Naive B cell (primary cell): ENCODE results near the gene LRRC8C. TPM values are rescaled to one million over a fixed set of nuclear protein-coding genes. Genes with fewer than 3 reads are reported as not detected.

Experiments
- ATAC-seq, 2 donors: fragments of 150-1000 bp; cut with Tn5 transposase; 2 replicates each; pipeline ENCODE4 v1.10.0; 2021; ENCODE audit warnings: low read depth in 2 of 2, mild to moderate bottlenecking in 2 of 2, moderate library complexity in 2 of 2
- DNase-seq: peaks from one replicate; pipeline ENCODE4 v3.0.0; 2022
- H3K27ac Mint-ChIP-seq, 6 donors: one replicate each; pipeline ENCODE4 v1.8.0; 2020 to 2022; ENCODE audit warnings: mild to moderate bottlenecking in 6 of 6, mixed read lengths in 6 of 6, moderate library complexity in 5 of 6, inconsistent platforms in 2 of 6
- H3K27me3 Mint-ChIP-seq, 3 donors: one replicate each; pipeline ENCODE4 v1.8.0; 2021 to 2022; ENCODE audit warnings: mixed read lengths in 3 of 3, mild to moderate bottlenecking in 1 of 3
- H3K36me3 Mint-ChIP-seq, 2 donors: one replicate each; pipeline ENCODE4 v1.8.0; 2020 to 2022; ENCODE audit warnings: mixed read lengths in 2 of 2, inconsistent platforms in 1 of 2, mild to moderate bottlenecking in 1 of 2
- H3K4me1 Mint-ChIP-seq, 3 donors: one replicate each; pipeline ENCODE4 v1.8.0; 2020 to 2022; ENCODE audit warnings: mixed read lengths in 3 of 3, inconsistent platforms in 1 of 3, mild to moderate bottlenecking in 1 of 3, moderate library complexity in 1 of 3
- H3K4me3 Mint-ChIP-seq, 8 donors: one replicate each; pipeline ENCODE4 v1.8.0; 2020 to 2022; ENCODE audit warnings: mild to moderate bottlenecking in 8 of 8, mixed read lengths in 8 of 8, moderate library complexity in 8 of 8, inconsistent platforms in 2 of 8
- H3K9me3 Mint-ChIP-seq, 7 donors: one replicate each; pipeline ENCODE4 v1.8.0; 2020 to 2022; ENCODE audit warnings: mixed read lengths in 7 of 7, mild to moderate bottlenecking in 5 of 7, inconsistent platforms in 2 of 7, moderate library complexity in 1 of 7
- polyA plus RNA-seq, 6 donors: library from polyadenylated mRNA; unstranded; fragments of 300-500 nt; fragmentation: Illumina TruSeq; gene quantifications; one replicate each; pipeline ENCODE4 v1.2.3, GENCODE V29; 2021; ENCODE audit warnings: low read depth in 6 of 6

LRRC8C gene
- polyA plus RNA-seq, 6 donors from 2014 or later, result 1.3 to 4.8 (median 2.6) TPM

DNA sequence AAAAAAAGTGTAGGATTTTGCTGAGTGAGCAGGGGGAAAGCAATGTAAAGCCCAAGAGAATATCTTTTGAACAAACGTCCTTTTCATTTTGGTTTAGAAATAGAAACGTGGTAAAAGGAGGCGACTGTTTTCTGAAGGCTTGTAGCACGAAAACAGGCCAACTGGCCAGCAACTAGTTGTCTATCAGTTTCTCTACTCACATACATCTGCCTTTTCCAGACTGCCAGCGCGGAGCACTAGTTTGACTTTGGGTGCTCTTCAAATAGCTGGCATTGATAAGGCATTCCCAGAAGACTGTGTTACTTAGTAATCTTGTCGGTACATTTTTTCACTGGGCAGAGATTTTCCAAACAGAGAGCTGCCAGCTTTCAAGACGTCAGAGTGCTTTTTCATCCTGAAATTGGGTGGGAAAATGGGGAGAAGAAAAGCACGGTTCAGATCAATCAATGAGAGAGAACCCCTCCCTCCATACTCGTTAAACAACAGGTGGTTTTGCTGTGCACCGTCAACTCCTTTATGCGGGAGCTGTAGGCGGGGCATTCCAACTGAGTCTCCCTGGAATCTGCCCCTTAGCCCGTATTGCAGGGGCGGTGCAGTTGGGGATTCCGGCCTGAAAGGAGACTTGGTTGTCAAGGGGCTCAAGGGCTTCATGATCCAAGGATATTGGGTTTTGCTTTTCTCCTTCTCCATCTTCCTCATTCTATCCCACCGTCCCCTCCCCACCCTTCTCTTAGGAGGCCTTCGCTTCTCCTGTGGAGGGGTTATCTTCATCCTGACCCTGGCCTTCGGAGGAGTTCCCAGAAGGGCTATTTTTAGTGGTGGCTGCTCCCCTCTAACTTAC is 884 bp upstream of the LRRC8C start:
- Mint-ChIP-seq H3K27ac (peak overlapping the region; percentile 95 to 99 (median 97)), H3K4me1 (peaks cover 24 to 26% (median 26%) of the 10 kb centered on the region in 3 donors), H3K4me3 (peak overlapping the region; percentile 89 to 99 (median 96)), H3K27me3 (no peaks in the 10 kb centered on the region), H3K9me3 (no peaks in the 10 kb centered on the region), H3K36me3 (peaks cover 0 to 8% of the 10 kb centered on the region in 2 donors)
- DNase-seq, result no peak
- no peak for ATAC-seq

DNA sequence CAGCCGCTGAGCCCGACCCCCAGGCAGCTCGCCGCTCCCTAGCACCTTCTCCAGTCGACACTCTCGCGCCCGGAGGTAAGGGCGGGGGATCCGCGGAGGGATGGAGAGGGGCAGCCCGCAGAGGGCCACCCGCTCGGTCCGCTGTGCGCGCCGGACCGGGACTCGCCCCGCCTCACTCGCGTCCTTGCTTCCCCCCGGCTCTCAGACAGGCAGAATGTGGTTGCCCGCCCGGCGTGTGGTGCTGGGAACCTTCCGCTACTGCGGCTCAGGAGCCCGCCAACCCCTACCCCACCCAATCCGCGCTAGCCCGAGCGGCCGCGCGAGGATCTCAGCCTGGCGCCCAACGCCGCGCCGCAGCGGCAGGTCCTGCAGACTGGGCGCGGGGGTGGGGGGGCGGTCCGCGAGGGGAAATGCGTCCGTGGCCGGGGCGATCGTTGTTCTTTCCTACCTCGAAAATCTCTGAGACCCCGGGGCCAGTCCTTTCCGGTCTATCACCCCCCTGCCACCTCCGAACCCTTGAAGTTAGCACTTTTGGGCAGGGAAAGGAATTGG is 404 bp downstream of the LRRC8C start:
- DNase-seq (peak; percentile 76), ATAC-seq (peak; percentile 63 to 66)
- H3K4me1 Mint-ChIP-seq, result peaks cover 24 to 35% (median 25%) of the 10 kb centered on the region in 3 donors
- peak overlapping the region; percentile 90 to 97 (median 95) for H3K4me3 Mint-ChIP-seq
- no peaks in the 10 kb centered on the region for H3K27me3 Mint-ChIP-seq
- H3K36me3 Mint-ChIP-seq, result peaks cover 0 to 5% of the 10 kb centered on the region in 2 donors
- peak overlapping the region in 5 of 6 donors; percentile 58 to 95 (median 88) for H3K27ac Mint-ChIP-seq
- no peaks in the 10 kb centered on the region for H3K9me3 Mint-ChIP-seq

DNA sequence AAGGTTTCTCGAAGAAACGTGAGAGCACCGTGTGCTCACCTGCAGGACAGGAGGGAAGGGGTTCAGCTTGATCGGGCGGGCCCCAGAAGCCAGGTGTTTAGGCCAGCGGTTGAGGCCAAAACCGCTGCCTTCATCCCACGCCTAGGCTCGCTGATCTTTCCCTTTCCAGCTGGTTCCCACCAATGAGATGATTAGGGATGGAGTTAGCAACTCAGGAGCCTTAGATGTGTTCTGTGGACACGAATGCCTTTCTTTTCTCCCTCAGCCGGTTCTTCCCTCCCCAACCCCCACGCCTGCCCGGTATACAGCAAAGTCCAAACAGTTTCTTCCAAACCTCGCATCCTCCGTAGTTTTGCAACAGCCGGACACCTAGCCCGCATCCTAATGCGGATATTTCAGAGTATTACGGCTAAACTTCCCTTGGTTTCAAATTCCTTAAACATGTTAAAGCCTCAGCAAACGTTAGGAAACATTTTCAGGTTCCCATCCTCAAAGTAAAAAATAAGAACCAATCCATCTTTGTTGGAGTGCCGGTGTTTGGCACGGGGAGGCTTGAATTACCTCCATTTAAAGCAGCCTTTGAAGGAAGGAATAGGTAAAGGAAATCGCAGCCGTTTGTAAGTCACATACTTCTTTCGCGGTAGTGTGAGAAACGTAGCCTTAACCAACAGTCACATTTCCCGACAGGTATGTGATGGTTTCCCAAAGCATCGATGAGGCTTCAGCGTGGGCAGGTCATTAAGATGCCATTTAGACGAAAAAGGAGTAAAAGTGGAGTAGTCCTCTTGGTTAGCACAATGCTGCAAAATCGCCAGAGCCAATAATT is 1.1 kb downstream of the LRRC8C start:
- ATAC-seq, result no peak
- Mint-ChIP-seq H3K27ac (peak overlapping the region; percentile 54 to 95 (median 84)), H3K27me3 (no peaks in the 10 kb centered on the region), H3K4me3 (peak overlapping the region; percentile 90 to 97 (median 95)), H3K4me1 (peaks cover 24 to 35% (median 24%) of the 10 kb centered on the region in 3 donors), H3K36me3 (no peaks in the 10 kb centered on the region), H3K9me3 (no peaks in the 10 kb centered on the region)
- DNase-seq, result peak; percentile 11

DNA sequence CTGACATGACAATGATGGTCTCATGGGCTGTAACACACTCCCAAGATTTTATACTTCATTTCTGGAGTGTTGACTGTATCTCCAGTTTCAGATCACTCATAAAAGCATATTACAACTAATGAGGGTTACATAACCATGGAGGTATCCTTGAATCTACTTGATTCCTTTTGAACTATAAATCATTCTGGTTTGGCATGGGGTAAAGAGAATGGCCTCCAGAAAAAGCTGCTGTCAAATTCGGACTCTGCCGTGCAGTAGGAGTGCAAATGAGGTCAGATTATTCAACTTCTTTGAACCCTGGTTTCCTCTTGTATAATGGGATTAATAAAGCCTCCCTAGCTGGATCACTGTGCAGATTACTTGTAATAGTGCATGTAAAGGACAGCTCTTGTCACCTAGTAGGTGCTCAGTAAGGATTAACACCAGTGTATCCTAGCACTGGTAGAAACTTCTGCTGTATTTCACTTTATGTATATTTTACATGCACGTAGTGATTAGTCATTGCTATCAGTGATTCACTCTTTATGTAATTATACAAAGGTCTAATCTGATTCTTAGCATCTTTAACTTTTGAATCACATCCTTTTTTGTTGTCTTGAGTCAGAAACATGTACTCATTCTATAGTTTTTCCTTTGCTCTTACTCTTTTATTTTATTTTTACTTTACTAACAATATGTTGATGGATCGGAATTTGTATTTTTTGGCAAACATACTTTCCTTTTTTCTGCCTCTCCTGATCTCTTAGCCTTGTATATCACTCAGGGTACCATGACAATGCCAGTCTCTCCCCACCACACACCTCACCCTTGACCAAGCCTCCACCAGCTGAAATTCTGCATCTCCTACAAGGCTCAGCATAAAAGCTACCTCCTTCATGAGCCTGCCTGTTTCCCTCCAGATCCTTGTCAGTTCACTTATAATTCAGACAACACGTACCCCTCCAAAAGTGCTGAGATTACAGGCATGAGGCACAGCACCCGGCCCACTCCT is 3.2 kb downstream of the LRRC8C start:
- Mint-ChIP-seq H3K4me1 (peaks cover 18 to 35% (median 19%) of the 10 kb centered on the region in 3 donors), H3K36me3 (no peaks in the 10 kb centered on the region), H3K9me3 (no peaks in the 10 kb centered on the region), H3K27me3 (no peaks in the 10 kb centered on the region), H3K27ac (peak overlapping the region in 2 of 6 donors; percentile 54 to 79), H3K4me3 (peak overlapping the region in 1 of 8 donors; percentile 28)
- DNase-seq (no peak), ATAC-seq (no peak)

DNA sequence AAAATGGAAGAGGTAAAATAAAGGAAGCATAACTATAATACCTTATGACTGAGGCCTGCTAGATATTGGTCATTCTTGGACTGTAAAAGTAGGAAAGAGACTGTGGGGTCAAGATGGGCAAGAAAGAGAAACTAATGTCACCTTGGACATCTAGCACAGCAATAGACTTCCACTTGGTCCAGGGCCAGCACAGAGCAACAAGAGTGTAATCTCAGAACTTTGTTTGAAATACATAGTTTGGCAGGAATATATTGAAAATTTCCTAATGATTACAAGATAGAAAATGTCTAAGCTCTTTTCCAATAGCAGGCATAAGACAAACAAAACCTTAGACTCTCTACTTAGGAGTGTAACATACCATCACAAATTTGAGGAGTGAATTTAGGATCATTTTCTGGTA is 4.6 kb downstream of the LRRC8C start:
- no peak overlapping the region for H3K27ac Mint-ChIP-seq
- ATAC-seq (no peak), DNase-seq (no peak)
- H3K4me3 Mint-ChIP-seq, result no peak overlapping the region
- no peaks in the 10 kb centered on the region for H3K9me3 Mint-ChIP-seq
- no peaks in the 10 kb centered on the region for H3K27me3 Mint-ChIP-seq
- H3K4me1 Mint-ChIP-seq, result peaks cover 14 to 32% (median 15%) of the 10 kb centered on the region in 3 donors
- H3K36me3 Mint-ChIP-seq, result no peaks in the 10 kb centered on the region

DNA sequence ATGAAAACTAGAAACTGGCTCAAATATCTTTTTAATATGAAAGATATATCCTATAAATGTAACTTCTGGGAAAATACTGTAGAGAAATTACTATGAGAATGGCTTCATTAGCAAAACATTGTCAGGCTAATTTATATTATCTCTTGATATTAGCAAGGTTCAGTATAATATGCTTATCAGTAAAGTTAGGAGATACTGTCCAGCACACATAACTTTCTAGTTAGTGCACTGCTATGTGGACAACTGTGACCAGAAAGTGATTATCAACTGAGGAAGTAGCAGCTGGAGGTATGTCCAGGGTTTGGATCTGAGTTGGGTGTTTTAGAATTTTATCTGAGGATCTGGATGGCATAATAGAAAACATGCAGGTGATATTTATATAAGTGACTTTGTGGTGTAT is 7.5 kb downstream of the LRRC8C start:
- Mint-ChIP-seq H3K27me3 (no peaks in the 10 kb centered on the region), H3K36me3 (peaks cover 0 to 6% of the 10 kb centered on the region in 2 donors), H3K4me3 (no peak overlapping the region), H3K4me1 (peaks cover 3 to 21% (median 8%) of the 10 kb centered on the region in 3 donors), H3K27ac (peak overlapping the region in 1 of 6 donors; percentile 81), H3K9me3 (peaks cover 0 to 6% (median 4%) of the 10 kb centered on the region in 7 donors)
- no peak for DNase-seq
- no peak for ATAC-seq

DNA sequence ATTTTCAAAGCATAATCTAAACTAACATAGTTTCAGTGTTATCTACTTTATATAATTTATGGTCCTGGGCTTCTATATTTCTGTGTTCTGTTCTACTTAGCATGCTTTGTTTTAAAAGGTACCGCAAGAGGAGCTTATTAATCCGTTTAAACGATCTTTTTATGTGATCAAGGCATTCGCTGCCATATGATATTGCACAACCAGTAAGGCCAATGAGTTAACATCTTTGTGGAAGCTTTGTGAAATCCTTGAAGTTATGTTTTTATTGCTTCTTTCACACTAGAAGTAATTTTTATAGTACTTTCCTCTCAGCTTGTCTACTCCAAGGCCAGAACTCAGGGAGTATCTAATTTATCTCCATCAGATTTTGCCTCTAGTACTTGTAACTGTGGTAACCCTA is 8.9 kb downstream of the LRRC8C start:
- peaks cover 0 to 10% of the 10 kb centered on the region in 2 donors for H3K36me3 Mint-ChIP-seq
- DNase-seq, result no peak
- H3K27ac Mint-ChIP-seq, result no peak overlapping the region
- no peaks in the 10 kb centered on the region for H3K27me3 Mint-ChIP-seq
- peaks cover 4 to 18% (median 5%) of the 10 kb centered on the region in 7 donors for H3K9me3 Mint-ChIP-seq
- H3K4me3 Mint-ChIP-seq, result no peak overlapping the region
- ATAC-seq, result no peak
- peaks cover 3 to 21% (median 5%) of the 10 kb centered on the region in 3 donors for H3K4me1 Mint-ChIP-seq

DNA sequence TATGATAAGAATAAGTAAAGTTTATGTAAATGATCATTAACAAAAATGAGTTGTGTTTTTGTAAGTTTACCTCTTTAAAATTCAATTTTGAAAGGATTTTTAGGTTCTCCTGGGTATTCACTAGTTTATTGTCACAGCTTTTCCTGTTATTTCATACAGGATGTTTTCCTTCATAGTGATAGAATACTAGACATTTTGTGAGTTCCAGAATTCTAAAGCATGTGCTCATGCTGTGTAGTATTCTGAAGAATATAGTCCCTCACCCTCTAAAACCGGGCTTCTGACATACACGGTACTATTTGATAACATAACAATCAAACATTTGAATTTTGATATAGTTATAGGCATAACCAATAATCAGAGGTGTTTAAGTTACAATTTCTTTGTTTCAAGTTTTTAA is 10.7 kb downstream of the LRRC8C start:
- H3K9me3 Mint-ChIP-seq, result peaks cover 4 to 18% (median 5%) of the 10 kb centered on the region in 7 donors

DNA sequence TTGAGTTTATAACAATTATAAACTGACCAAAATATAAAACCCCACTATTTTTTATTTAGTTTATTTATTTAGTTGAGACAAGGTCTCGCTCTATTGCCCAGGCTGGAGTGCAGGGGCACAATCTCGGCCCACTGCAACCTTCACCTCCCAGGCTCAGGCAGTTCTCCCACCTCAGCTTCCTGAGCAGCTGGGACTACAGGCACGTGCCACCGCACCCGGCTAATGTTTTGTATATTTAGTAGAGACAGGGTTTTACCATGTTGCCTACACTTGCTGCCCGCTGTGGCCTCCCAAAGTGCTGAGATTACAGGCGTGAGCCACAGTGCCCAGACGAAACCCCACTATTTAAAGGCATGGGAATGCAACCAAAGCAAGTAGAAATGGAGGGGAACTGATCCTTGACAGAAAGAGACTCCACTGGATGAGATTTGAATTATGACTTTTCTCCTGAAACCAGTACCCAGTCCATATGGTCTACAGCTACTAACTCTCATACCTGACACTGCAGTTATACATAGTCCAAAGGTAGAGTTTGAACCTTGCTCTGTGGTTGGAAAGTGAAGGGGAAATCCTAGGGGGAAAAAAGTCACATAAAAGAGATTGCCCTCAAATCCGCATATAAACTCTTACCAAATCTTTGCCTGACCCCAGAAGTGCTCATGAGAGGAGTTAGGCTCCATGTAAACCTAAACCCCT is 11.3 kb downstream of the LRRC8C start:
- peaks cover 8 to 16% (median 10%) of the 10 kb centered on the region in 3 donors for H3K4me1 Mint-ChIP-seq
- peaks cover 4 to 18% (median 5%) of the 10 kb centered on the region in 7 donors for H3K9me3 Mint-ChIP-seq
- no peak overlapping the region for H3K27ac Mint-ChIP-seq
- no peak for DNase-seq
- H3K4me3 Mint-ChIP-seq, result peak overlapping the region in 1 of 8 donors; percentile 47
- H3K27me3 Mint-ChIP-seq, result no peaks in the 10 kb centered on the region
- H3K36me3 Mint-ChIP-seq, result peaks cover 0 to 10% of the 10 kb centered on the region in 2 donors
- ATAC-seq, result no peak

More for the DNA sequence above, 10.7 kb downstream of the LRRC8C start:
- peaks cover 0 to 10% of the 10 kb centered on the region in 2 donors for H3K36me3 Mint-ChIP-seq
- no peak overlapping the region for H3K4me3 Mint-ChIP-seq
- no peaks in the 10 kb centered on the region for H3K27me3 Mint-ChIP-seq
- no peak overlapping the region for H3K27ac Mint-ChIP-seq
- ATAC-seq (no peak), DNase-seq (no peak)
- H3K4me1 Mint-ChIP-seq, result peaks cover 7 to 12% (median 7%) of the 10 kb centered on the region in 3 donors

DNA sequence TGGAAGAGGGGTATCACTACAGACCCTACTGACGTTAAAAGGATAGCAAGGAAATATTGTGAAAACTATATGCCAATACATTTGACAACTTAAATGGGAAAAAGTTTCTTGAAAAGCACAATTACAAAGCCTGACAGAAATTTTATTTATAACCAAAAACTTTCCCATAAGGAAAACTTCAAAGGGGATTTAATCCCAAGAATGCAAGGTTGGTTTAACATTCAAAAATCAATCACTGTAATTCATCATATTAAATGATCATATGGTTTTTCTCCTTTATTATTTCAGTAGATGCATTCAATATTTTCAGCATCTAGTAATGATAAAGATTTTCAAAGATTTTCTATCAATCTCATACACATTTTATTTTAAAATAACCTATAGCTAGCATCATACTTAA is 13.3 kb downstream of the LRRC8C start:
- no peak for DNase-seq
- Mint-ChIP-seq H3K4me3 (no peak overlapping the region), H3K4me1 (peaks cover 16 to 24% (median 16%) of the 10 kb centered on the region in 3 donors), H3K36me3 (peaks cover 0 to 10% of the 10 kb centered on the region in 2 donors), H3K27me3 (no peaks in the 10 kb centered on the region), H3K27ac (no peak overlapping the region), H3K9me3 (peaks cover 4 to 18% (median 5%) of the 10 kb centered on the region in 7 donors)
- no peak for ATAC-seq

DNA sequence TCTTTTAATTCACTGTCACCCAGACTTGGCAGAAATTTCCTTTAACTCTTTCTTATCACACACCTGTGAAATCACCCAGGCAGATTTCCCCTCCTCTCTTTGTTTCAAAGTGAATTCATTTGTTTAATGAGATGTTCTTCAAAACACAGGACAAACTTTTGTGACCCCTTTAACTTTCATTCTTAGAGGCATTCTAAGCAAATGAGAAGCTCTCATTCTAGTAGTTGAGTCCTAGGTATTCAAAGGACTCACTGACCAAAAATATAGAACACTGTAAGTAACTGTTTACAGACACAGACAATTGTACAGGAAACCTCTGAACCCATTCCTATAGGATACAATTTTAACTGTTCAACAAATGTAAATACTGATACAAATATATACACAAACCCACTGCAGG is 16.9 kb downstream of the LRRC8C start:
- peaks cover 0 to 12% of the 10 kb centered on the region in 2 donors for H3K36me3 Mint-ChIP-seq
- H3K27me3 Mint-ChIP-seq, result no peaks in the 10 kb centered on the region
- peaks cover 4 to 18% (median 5%) of the 10 kb centered on the region in 7 donors for H3K9me3 Mint-ChIP-seq
- H3K4me3 Mint-ChIP-seq, result no peak overlapping the region
- H3K4me1 Mint-ChIP-seq, result peaks cover 23 to 30% (median 29%) of the 10 kb centered on the region in 3 donors
- H3K27ac Mint-ChIP-seq, result peak overlapping the region in 4 of 6 donors; percentile 29 to 72 (median 54)
- no peak for ATAC-seq
- no peak for DNase-seq

DNA sequence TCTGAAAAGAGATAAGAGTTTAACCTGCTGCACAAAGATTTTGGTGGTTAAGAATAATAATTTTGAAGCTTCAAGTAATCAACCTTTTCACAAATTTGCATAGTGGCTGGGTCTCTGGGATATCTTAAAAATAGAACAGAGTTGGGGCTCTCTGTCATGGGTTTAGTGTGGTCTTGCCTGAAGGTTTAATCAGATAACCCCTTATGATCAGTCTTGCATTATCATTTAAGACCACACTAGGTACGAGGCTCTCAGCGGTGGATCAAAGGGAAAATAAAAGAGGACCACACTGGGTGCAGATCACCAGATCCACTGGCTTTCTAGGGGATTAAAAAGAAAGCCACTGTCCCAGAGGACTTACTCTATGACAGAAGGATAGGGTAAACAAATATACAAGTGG is 19.5 kb downstream of the LRRC8C start:
- no peak for DNase-seq
- no peak for ATAC-seq
- no peaks in the 10 kb centered on the region for H3K9me3 Mint-ChIP-seq
- no peak overlapping the region for H3K4me3 Mint-ChIP-seq
- H3K4me1 Mint-ChIP-seq, result peaks cover 34 to 45% (median 37%) of the 10 kb centered on the region in 3 donors
- peak overlapping the region in 1 of 6 donors; percentile 57 for H3K27ac Mint-ChIP-seq
- no peaks in the 10 kb centered on the region for H3K27me3 Mint-ChIP-seq
- H3K36me3 Mint-ChIP-seq, result peaks cover 0 to 7% of the 10 kb centered on the region in 2 donors
